HUES6 (cell line): Measurements from ENCODE around the gene ABHD11.
"Not testable (repeated sequence)": the region's sequence is repeated elsewhere in the genome, so short reads cannot be mapped to it uniquely, and the experiment has no call there.

Experiments
- H3K27ac ChIP-seq: 2 replicates; pipeline ENCODE4 v1.7.0; 2013; ENCODE audit warnings: low read depth, mild to moderate bottlenecking, low read length, inconsistent platforms
- H3K27me3 ChIP-seq: 2 replicates; pipeline ENCODE4 v1.6.1; 2013; ENCODE audit warnings: low read length; ENCODE audit not compliant: control insufficient read depth, insufficient read depth
- H3K36me3 ChIP-seq: 2 replicates; pipeline ENCODE4 v1.6.1; 2013; ENCODE audit warnings: low read length; ENCODE audit not compliant: control insufficient read depth, insufficient read depth
- H3K4me1 ChIP-seq: 2 replicates; pipeline ENCODE4 v1.6.1; 2013; ENCODE audit warnings: low read length; ENCODE audit not compliant: control insufficient read depth, insufficient read depth
- H3K4me3 ChIP-seq: 2 replicates; pipeline ENCODE4 v1.5.1; 2013; ENCODE audit warnings: low read depth, low read length
- H3K9ac ChIP-seq: one replicate; pipeline ENCODE4 v1.6.1; 2013; ENCODE audit warnings: mild to moderate bottlenecking, low read length
- H3K9me3 ChIP-seq: 2 replicates; pipeline ENCODE4 v1.6.1; 2013; ENCODE audit warnings: low read depth, low read length; ENCODE audit not compliant: control insufficient read depth, insufficient read depth

ABHD11 gene, protein sequence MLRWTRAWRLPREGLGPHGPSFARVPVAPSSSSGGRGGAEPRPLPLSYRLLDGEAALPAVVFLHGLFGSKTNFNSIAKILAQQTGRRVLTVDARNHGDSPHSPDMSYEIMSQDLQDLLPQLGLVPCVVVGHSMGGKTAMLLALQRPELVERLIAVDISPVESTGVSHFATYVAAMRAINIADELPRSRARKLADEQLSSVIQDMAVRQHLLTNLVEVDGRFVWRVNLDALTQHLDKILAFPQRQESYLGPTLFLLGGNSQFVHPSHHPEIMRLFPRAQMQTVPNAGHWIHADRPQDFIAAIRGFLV

DNA sequence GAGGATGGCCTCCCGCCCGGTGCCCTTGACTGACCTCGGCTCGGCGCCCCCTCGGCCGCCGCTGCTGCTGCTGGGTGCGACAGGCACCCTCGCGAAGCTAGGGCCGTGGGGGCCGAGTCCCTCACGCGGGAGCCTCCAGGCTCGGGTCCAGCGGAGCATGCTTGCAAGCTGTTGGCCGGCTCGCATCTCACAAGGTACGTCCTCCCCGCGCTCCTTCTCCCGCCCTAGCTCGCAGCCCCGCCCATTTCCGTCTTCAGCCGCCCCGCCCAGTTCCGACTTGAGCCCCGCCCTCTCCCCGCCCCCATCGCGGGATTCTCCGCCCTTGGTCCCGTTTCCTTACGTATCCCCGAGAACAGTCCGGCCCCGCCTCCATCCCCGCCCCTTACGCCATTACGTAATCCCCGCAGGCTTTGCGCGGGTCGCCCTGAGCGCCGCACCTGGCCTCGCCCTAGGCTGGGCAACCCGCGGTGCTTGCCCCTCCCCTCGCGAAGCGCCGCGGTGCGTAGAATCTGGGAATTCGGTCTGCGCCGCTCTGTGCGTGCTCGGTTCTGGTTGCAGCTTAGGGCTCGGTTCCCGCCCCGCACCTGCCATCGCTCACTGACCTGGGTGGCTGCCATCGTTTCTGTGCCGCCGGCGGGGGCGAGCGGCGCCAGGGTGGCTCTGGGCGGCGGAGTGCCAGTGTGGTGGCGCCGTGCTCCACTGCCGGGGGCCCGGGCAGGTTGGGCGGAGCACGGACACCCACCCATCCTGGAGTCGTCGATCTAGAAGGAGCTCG, at the start of gene ABHD11:
TSS of gene ABHD11 (minus strand) at position 191 of the 775 bp plus-strand sequence. CDS start at position 159, 32 bp downstream.
- Histone ChIP-seq H3K27ac (peak within 1 kb of the TSS; percentile 51), H3K9ac (peak within 1 kb of the TSS; percentile 83), H3K9me3 (no peaks in the 10 kb centered on the region), H3K36me3 (peaks cover 17% of the 10 kb centered on the region), H3K4me1 (peaks cover 40% of the 10 kb centered on the region), H3K4me3 (peak within 1 kb of the TSS; percentile 87), H3K27me3 (peaks cover 26% of the 10 kb centered on the region)

DNA sequence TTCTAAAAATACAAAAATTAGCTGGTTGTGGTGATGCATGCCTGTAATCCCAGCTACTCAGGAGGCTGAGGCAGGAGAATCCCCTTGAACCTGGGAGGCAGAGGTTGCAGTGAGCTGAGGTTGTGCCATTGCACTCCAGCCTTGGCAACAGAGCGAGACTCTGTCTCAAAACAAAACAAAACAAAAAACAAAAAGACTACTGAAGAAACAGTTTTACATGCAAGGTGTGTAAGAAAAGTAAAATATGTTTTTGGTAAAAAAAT, 49.1 kb upstream of the ABHD11 start:
- not testable (repeated sequence) for H3K27me3 ChIP-seq, H3K36me3 ChIP-seq, H3K4me3 ChIP-seq, H3K9ac ChIP-seq, H3K9me3 ChIP-seq, H3K27ac ChIP-seq, H3K4me1 ChIP-seq

DNA sequence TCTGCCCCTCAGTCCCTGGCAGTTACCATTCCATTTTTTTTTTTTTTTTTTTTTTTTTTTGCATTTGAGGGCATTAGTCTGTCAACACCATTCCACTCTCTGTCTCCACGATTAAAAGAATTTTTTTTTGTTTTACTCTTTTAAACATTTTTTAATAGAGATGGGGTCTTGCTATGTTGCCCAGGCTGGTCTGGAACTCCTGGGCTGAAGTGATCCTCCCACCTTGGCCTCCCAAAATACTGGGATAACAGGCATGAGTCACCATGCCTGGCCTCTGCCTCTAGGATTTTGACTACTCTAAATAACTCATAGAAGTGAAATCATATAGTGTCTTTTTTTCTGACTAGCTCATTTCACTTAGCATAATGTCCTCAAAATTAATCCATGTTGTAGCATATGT, 48.0 kb upstream of the ABHD11 start:
- no peak overlapping the region for H3K27ac ChIP-seq
- H3K27me3 ChIP-seq, result no peaks in the 10 kb centered on the region
- H3K36me3 ChIP-seq, result no peaks in the 10 kb centered on the region
- peaks cover 7% of the 10 kb centered on the region for H3K9me3 ChIP-seq
- no peak overlapping the region for H3K9ac ChIP-seq
- no peaks in the 10 kb centered on the region for H3K4me1 ChIP-seq
- no peak overlapping the region for H3K4me3 ChIP-seq

DNA sequence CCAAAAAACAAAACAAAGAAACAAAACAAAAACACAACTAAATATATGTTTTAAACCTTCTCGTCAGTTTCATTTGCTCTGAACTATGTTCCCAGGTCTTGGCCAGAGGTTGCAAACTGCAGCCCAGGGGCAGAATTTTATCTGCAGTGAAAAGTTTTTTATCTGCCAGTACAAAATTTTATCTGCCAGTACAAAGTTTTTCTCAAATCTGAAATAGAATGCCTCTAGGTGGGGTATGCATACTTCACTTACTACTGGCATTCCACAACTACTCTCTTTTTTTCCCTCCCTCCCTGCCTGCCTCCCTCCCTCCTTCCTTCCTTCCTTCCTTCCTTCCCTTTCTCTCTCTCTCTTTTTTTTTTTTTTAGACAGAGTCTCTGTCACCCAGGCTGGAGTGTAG, 40.9 kb upstream of the ABHD11 start:
- H3K9ac ChIP-seq, result no peak overlapping the region
- H3K27me3 ChIP-seq, result no peaks in the 10 kb centered on the region
- H3K4me1 ChIP-seq, result no peaks in the 10 kb centered on the region

DNA sequence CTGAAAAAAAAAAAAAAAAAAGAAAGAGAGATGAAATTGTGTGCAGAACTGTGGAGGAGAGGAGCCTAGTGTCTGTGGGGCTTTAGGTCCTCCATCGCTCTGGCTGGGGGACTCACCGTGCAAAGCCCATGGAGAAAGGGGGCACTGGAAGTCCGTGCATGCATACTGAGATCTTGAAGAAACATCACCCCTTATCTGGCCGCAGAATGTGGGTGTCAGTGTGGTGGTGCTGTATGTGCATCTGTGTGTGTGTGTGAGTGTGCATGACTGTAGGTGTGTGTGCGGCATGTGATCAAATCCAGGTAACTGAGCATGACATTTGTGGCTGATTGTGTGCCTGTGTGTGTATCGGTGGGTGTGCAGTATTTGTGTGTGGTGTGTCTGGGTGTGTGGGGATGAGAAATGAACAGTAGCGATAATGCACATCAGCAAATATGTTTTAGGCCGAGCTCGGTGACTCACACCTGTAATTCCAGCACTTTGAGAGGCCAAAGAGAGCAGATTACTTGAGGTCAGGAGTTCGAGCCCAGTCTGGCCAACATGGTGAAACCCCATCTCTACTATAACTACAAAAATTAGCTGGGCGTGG, 40.3 kb upstream of the ABHD11 start:
- H3K4me1 ChIP-seq, result no peaks in the 10 kb centered on the region
- no peak overlapping the region for H3K4me3 ChIP-seq
- no peaks in the 10 kb centered on the region for H3K27me3 ChIP-seq
- no peak overlapping the region for H3K27ac ChIP-seq
- peaks cover 4% of the 10 kb centered on the region for H3K9me3 ChIP-seq
- H3K36me3 ChIP-seq, result no peaks in the 10 kb centered on the region
- H3K9ac ChIP-seq, result no peak overlapping the region

More for the DNA sequence above, 40.9 kb upstream of the ABHD11 start:
- H3K27ac ChIP-seq, result no peak overlapping the region
- H3K9me3 ChIP-seq, result peaks cover 4% of the 10 kb centered on the region
- H3K4me3 ChIP-seq, result no peak overlapping the region
- no peaks in the 10 kb centered on the region for H3K36me3 ChIP-seq

DNA sequence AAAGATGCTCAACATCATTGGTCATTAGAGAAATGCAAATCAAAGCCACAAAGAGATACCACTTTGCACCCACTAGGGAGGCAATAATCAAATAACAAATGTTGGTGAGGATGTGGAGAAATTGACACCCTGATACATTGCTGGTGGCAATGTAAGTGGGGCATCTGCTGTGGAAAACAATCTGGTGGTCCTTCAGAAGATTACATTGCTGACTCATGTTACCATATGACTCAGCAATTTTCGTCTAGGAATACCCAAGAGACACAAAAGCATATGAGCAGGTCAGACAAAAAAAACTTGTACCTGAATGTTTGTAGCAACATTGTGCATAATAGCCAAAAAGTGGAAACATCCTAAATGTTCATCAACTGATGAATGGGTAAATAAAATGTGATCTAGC, 36.3 kb upstream of the ABHD11 start:
- Histone ChIP-seq H3K4me1 (no peaks in the 10 kb centered on the region), H3K9ac (no peak overlapping the region), H3K27ac (no peak overlapping the region), H3K36me3 (no peaks in the 10 kb centered on the region), H3K9me3 (no peaks in the 10 kb centered on the region), H3K4me3 (no peak overlapping the region), H3K27me3 (peaks cover 19% of the 10 kb centered on the region; the same call in 1 of the 2 replicates)

DNA sequence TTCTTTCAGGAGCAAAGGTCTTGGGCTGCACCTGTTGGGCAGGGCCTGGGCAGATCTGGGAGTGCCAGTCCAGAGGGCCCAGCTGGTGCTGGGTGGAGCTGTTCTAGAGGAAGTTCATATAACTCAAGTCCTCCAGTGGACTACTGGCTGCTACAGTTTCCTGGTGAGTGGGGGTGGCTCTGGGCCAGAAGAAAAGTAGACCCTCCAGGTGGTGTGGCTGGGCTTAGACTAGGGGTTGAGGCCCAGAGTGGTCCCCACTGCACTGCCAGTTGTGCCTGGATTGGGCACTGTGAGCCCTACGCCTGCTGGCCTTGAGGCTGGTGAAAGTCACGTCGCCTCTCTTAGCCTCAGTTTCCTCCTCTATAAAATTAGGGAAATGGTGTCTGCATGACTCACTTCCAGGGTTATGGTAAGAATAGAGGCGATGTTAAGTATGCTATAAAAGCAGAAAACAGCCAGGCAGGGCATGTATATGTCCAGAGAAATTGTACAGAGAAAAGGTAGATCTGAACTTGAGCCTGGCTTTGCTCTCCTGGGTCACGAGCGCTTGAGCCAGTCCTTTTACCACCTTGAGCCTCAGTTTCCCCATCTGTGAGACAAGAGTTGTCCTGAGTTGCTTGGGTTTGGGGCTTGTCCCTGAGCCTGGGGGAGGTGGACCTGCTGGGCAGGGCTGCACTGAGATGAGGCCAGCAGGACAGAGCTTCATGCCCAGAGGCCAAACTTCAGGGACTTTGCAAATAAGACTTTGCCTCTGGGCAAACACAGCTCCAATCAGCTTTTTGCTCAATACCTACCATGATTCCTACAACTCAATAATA, 35.3 kb upstream of the ABHD11 start:
- H3K27ac ChIP-seq, result no peak overlapping the region
- H3K9ac ChIP-seq, result no peak overlapping the region
- H3K36me3 ChIP-seq, result no peaks in the 10 kb centered on the region
- peaks cover 29% of the 10 kb centered on the region; the same call in 1 of the 2 replicates for H3K27me3 ChIP-seq
- no peaks in the 10 kb centered on the region for H3K9me3 ChIP-seq
- H3K4me3 ChIP-seq, result no peak overlapping the region
- H3K4me1 ChIP-seq, result peaks cover 9% of the 10 kb centered on the region; the same call in 1 of the 2 replicates

DNA sequence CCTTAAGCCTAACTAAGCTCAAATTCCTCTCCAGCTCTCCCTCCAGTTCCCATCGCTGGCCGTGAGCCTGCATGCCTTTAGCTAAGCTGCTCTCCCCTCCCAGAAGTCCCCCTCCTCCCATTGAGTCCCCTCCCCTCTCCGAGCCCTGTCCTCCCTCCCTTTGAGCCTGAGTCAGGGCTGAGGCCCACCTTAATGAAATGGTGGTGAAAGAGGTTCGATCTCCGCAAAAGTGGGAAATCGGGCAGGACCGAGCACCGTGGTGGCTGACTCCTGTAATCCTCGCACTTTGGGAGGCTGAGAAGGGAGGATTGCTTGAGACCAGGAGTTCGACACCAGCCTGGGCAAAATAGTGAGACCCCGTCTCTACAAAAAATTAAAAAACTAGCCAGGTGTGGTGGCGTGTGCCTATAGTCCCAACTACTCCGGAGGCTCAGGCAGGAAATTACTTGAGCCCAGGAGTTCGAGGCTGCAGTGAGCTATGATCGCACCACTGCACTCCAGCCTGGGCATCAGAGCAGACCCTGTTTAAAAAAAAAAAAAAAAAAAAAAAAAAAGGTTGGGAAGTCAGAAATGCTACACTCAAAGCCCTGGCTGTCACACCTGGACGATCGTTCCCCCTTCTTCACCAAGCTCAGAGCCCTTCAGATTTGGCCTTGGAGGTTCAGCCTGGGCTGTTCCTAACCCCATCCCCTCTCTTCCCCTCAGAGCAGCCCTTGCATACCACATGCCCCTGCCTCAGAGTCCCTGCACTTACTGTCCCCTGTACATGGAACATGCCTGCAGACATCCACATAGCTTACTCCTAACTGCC, 32.5 kb upstream of the ABHD11 start:
- H3K4me3 ChIP-seq, result peak overlapping the region; percentile 76

DNA sequence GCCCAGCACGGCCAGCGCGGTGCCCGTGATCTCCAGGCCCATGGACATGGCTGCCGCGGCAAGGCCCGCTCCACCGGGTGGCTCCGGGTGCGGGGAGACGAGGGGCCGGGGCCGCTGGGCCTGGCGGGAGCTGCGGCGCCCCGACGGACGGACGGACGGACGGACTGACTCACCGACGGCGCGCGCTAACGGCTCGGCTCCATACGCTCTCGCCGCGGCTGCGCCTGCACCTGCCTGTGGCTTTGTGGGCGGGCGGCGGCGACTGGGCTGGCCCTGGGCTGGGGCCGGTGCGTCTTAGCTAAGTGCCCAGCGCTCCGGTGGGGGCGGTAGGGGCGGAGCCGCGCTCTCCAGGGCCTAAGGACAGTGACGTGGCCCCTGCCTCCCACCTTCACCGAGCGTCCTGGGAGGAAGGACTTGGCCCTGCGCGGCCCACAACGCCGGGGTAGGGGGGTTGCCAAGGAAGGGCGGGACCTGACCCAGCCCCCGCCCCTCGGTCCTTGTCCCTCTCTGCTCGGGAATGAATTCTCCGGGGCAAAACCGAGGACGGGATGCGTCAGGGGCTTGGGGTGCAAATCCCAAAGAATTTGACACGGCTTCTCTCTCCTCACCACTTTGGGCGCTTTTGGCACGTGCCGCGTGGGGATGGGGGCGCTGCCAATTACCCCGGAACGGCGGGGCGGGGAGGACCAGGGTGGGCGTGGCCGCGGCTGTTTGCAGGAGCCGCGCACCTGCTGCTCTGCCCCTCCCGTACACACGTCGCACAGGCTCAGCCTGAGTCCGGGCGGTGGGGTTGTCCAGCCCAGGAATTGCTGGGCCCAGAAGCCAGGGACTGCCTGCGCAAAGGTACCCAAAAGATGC, 31.6 kb upstream of the ABHD11 start, which contains the start of gene CLDN3:
TSS of gene CLDN3 (minus strand) at position 269 of the 858 bp plus-strand sequence. CDS start at position 48, 221 bp downstream.
- Histone ChIP-seq H3K27me3 (peaks cover 37% of the 10 kb centered on the region; the same call in 1 of the 2 replicates), H3K27ac (no peak within 1 kb of the TSS)

More for the DNA sequence above, 32.5 kb upstream of the ABHD11 start:
- Histone ChIP-seq H3K9me3 (no peaks in the 10 kb centered on the region), H3K4me1 (peaks cover 9% of the 10 kb centered on the region; the same call in 1 of the 2 replicates), H3K36me3 (no peaks in the 10 kb centered on the region), H3K9ac (no peak overlapping the region), H3K27ac (no peak overlapping the region), H3K27me3 (peaks cover 37% of the 10 kb centered on the region; the same call in 1 of the 2 replicates)

More for the DNA sequence above, 31.6 kb upstream of the ABHD11 start, which contains the start of gene CLDN3:
- H3K36me3 ChIP-seq, result no peaks in the 10 kb centered on the region
- peak within 1 kb of the TSS; percentile 76 for H3K4me3 ChIP-seq
- H3K9ac ChIP-seq, result peak within 1 kb of the TSS; percentile 5
- no peaks in the 10 kb centered on the region for H3K9me3 ChIP-seq
- H3K4me1 ChIP-seq, result peaks cover 9% of the 10 kb centered on the region; the same call in 1 of the 2 replicates
